Measurements from ENCODE around the gene COL5A1.

- no peak for TF ChIP-seq CTCF (IDR thresholded peaks at IDR 0.05)
- TF ChIP-seq POLR2A (IDR thresholded peaks at IDR 0.05): no peak
Measured at GRCh38 chr9:134854541-134854981, 213.0 kb downstream of the COL5A1 start.

Data from Peyer's patch (tissue), 4 donors.